Measurements from ENCODE around the gene MAN1A1. TPM values are rescaled to one million over a fixed set of nuclear protein-coding genes. Genes with fewer than 3 reads are reported as not detected.

Gene MAN1A1
- total RNA-seq, 1 donor: 33.4 TPM

- Histone ChIP-seq H3K4me1 (ENCODE audit: insufficient read depth, low read length) (peaks cover 47% of the 10 kb centered on the region), H3K9me3 (ENCODE audit: low read depth, low read length) (no peaks in the 10 kb centered on the region), H3K4me3 (ENCODE audit: low read length) (no peak overlapping the region), H3K27me3 (ENCODE audit: insufficient read depth, low read length) (no peaks in the 10 kb centered on the region)
Observed at GRCh38 chr6:119337762-119338161, 11.8 kb downstream of the MAN1A1 start.

- Histone ChIP-seq H3K9me3 (ENCODE audit: low read depth, low read length) (no peaks in the 10 kb centered on the region), H3K27me3 (ENCODE audit: insufficient read depth, low read length) (no peaks in the 10 kb centered on the region), H3K4me1 (ENCODE audit: insufficient read depth, low read length) (peaks cover 43% of the 10 kb centered on the region), H3K4me3 (ENCODE audit: low read length) (no peak overlapping the region)
Observed at GRCh38 chr6:119337252-119337651, 12.3 kb downstream of the MAN1A1 start.

- Histone ChIP-seq H3K9me3 (ENCODE audit: low read depth, low read length) (no peaks in the 10 kb centered on the region), H3K4me3 (ENCODE audit: low read length) (no peak overlapping the region), H3K27me3 (ENCODE audit: insufficient read depth, low read length) (no peaks in the 10 kb centered on the region), H3K4me1 (ENCODE audit: insufficient read depth, low read length) (peaks cover 29% of the 10 kb centered on the region)
Observed at GRCh38 chr6:119334535-119335264, 14.9 kb downstream of the MAN1A1 start.

GRCh38 chr6:119333707-119334295 lies 15.8 kb downstream of the MAN1A1 start:
- Histone ChIP-seq H3K4me3 (ENCODE audit: low read length) (no peak overlapping the region), H3K27me3 (ENCODE audit: insufficient read depth, low read length) (no peaks in the 10 kb centered on the region), H3K4me1 (ENCODE audit: insufficient read depth, low read length) (peaks cover 25% of the 10 kb centered on the region), H3K9me3 (ENCODE audit: low read depth, low read length) (no peaks in the 10 kb centered on the region)

- peaks cover 21% of the 10 kb centered on the region for H3K4me1 ChIP-seq (ENCODE audit: insufficient read depth, low read length)
- no peaks in the 10 kb centered on the region for H3K27me3 ChIP-seq (ENCODE audit: insufficient read depth, low read length)
- H3K9me3 ChIP-seq (ENCODE audit: low read depth, low read length): no peaks in the 10 kb centered on the region
- H3K4me3 ChIP-seq (ENCODE audit: low read length): no peak overlapping the region
Observed at GRCh38 chr6:119333063-119333609, 16.4 kb downstream of the MAN1A1 start.

- no peak overlapping the region for H3K4me3 ChIP-seq (ENCODE audit: low read length)
- no peaks in the 10 kb centered on the region for H3K27me3 ChIP-seq (ENCODE audit: insufficient read depth, low read length)
- H3K4me1 ChIP-seq (ENCODE audit: insufficient read depth, low read length): peaks cover 21% of the 10 kb centered on the region
- H3K9me3 ChIP-seq (ENCODE audit: low read depth, low read length): no peaks in the 10 kb centered on the region
Observed at GRCh38 chr6:119331663-119332286, 17.8 kb downstream of the MAN1A1 start.

GRCh38 chr6:119330520-119331113 lies 18.9 kb downstream of the MAN1A1 start:
- no peaks in the 10 kb centered on the region for H3K9me3 ChIP-seq (ENCODE audit: low read depth, low read length)
- H3K4me1 ChIP-seq (ENCODE audit: insufficient read depth, low read length): peaks cover 15% of the 10 kb centered on the region
- H3K27me3 ChIP-seq (ENCODE audit: insufficient read depth, low read length): no peaks in the 10 kb centered on the region
- no peak overlapping the region for H3K4me3 ChIP-seq (ENCODE audit: low read length)

GRCh38 chr6:119329794-119330180 lies 19.8 kb downstream of the MAN1A1 start:
- Histone ChIP-seq H3K27me3 (ENCODE audit: insufficient read depth, low read length) (no peaks in the 10 kb centered on the region), H3K4me1 (ENCODE audit: insufficient read depth, low read length) (peaks cover 6% of the 10 kb centered on the region), H3K4me3 (ENCODE audit: low read length) (no peak overlapping the region), H3K9me3 (ENCODE audit: low read depth, low read length) (no peaks in the 10 kb centered on the region)

- no peaks in the 10 kb centered on the region for H3K27me3 ChIP-seq (ENCODE audit: insufficient read depth, low read length)
- H3K4me1 ChIP-seq (ENCODE audit: insufficient read depth, low read length): peaks cover 3% of the 10 kb centered on the region
- no peaks in the 10 kb centered on the region for H3K9me3 ChIP-seq (ENCODE audit: low read depth, low read length)
- H3K4me3 ChIP-seq (ENCODE audit: low read length): no peak overlapping the region
Observed at GRCh38 chr6:119328892-119329793, 20.4 kb downstream of the MAN1A1 start.

GRCh38 chr6:119328254-119328653 lies 21.3 kb downstream of the MAN1A1 start:
- Histone ChIP-seq H3K9me3 (ENCODE audit: low read depth, low read length) (no peaks in the 10 kb centered on the region), H3K4me1 (ENCODE audit: insufficient read depth, low read length) (peaks cover 3% of the 10 kb centered on the region), H3K27me3 (ENCODE audit: insufficient read depth, low read length) (no peaks in the 10 kb centered on the region), H3K4me3 (ENCODE audit: low read length) (no peak overlapping the region)

GRCh38 chr6:119327810-119328209 lies 21.8 kb downstream of the MAN1A1 start:
- Histone ChIP-seq H3K4me1 (ENCODE audit: insufficient read depth, low read length) (peaks cover 3% of the 10 kb centered on the region), H3K9me3 (ENCODE audit: low read depth, low read length) (no peaks in the 10 kb centered on the region), H3K4me3 (ENCODE audit: low read length) (no peak overlapping the region), H3K27me3 (ENCODE audit: insufficient read depth, low read length) (no peaks in the 10 kb centered on the region)

- Histone ChIP-seq H3K9me3 (ENCODE audit: low read depth, low read length) (no peaks in the 10 kb centered on the region), H3K4me3 (ENCODE audit: low read length) (no peak overlapping the region), H3K27me3 (ENCODE audit: insufficient read depth, low read length) (no peaks in the 10 kb centered on the region), H3K4me1 (ENCODE audit: insufficient read depth, low read length) (peaks cover 8% of the 10 kb centered on the region)
Observed at GRCh38 chr6:119326291-119327005, 23.1 kb downstream of the MAN1A1 start.

- no peaks in the 10 kb centered on the region for H3K27me3 ChIP-seq (ENCODE audit: insufficient read depth, low read length)
- peaks cover 8% of the 10 kb centered on the region for H3K4me1 ChIP-seq (ENCODE audit: insufficient read depth, low read length)
- H3K9me3 ChIP-seq (ENCODE audit: low read depth, low read length): no peaks in the 10 kb centered on the region
- H3K4me3 ChIP-seq (ENCODE audit: low read length): no peak overlapping the region
Observed at GRCh38 chr6:119325559-119326265, 23.8 kb downstream of the MAN1A1 start.

All from mononuclear cell (primary cell).